ENCODE measurements around the gene CNTN4. TPM values are rescaled to one million over a fixed set of nuclear protein-coding genes. Genes with fewer than 3 reads are reported as not detected.

CNTN4 gene
- total and polyA plus RNA-seq, 2 of the 8 experiments (the other 6 are each of a cell fraction or from before 2014, with no cell fraction given): 0.41 to 2.2 TPM

- TF ChIP-seq GTF2F1 (IDR thresholded peaks at IDR 0.05; ENCODE audit: borderline replicate concordance, low read depth, low read length): no peak
Measured at GRCh38 chr3:2300938-2301337, 202.3 kb downstream of the CNTN4 start (continued).
